Vagina (tissue), 2 donors: ENCODE data around the gene CACNA2D1. TPM values are rescaled to one million over a fixed set of nuclear protein-coding genes. Genes with fewer than 3 reads are reported as not detected.

ENCODE experiments used
- DNase-seq, 2 donors: peaks; one replicate each; pipeline ENCODE4 v3.0.0-alpha.2; 2017; ENCODE audit errors: extremely low spot score in 2 of 2
- H3K27ac ChIP-seq: fragments of 200-600 bp; sonication (generic); one replicate; pipeline ENCODE4 v1.5.1; 2019
- H3K27me3 ChIP-seq: fragments of 200-600 bp; sonication (generic); one replicate; pipeline ENCODE4 v1.5.1; 2019
- H3K36me3 ChIP-seq, 2 donors: fragments of 200-600 bp; sonication (generic); one replicate each; pipeline ENCODE4 v1.5.1; 2017 to 2019
- H3K4me1 ChIP-seq: fragments of 200-600 bp; sonication (generic); one replicate; pipeline ENCODE4 v1.5.1; 2019
- H3K4me3 ChIP-seq, 2 donors: fragments of 200-600 bp; sonication (generic); 1 replicate in 1 of 2; 2 replicates in 1 of 2; pipeline ENCODE4 v1.5.1; 2016 to 2019
- H3K9me3 ChIP-seq: fragments of 200-600 bp; sonication (generic); one replicate; pipeline ENCODE4 v1.5.1; 2019
- POLR2A ChIP-seq, 2 donors: fragments of 450-650 bp; IDR thresholded peaks; one replicate each; pipeline ENCODE4 v1.6.1; 2017; ENCODE audit warnings: antibody characterized with exemption in 2 of 2, mild to moderate bottlenecking in 2 of 2, moderate library complexity in 2 of 2
- POLR2AphosphoS5 ChIP-seq, 2 donors: sonication (generic); formaldehyde crosslinking; IDR thresholded peaks; one replicate each; pipeline ENCODE4 v1.9.0; 2017; ENCODE audit warnings: antibody characterized with exemption in 2 of 2, mild to moderate bottlenecking in 2 of 2, low read depth in 1 of 2; ENCODE audit not compliant: insufficient read depth in 1 of 2
- intact Hi-C: fragments of 100-400 bp; cut with DNase I; formaldehyde crosslinking; loops from one replicate; pipeline ENCODE4 v1.15.1; 2023
- total RNA-seq: library from RNA; depleted of rRNA; stranded (reverse); fragments of >200 nt; gene quantifications from one replicate; pipeline ENCODE4 v1.2.3, GENCODE V29; 2016
- TF ChIP-seq, protein P1 (sequence below), 3 experiments: fragments of 450-650 bp in 2 of 3; fragments of 200-600 bp in 1 of 3; sonication (generic) in 1 of 3; IDR thresholded peaks; one replicate each; pipeline ENCODE4 v1.5.1; 2017 to 2019; ENCODE audit warnings: antibody characterized with exemption in 3 of 3, mild to moderate bottlenecking in 2 of 3, moderate library complexity in 2 of 3

Gene CACNA2D1
- total RNA-seq, 1 donor from 2014 or later, result 16.9 TPM

DNA sequence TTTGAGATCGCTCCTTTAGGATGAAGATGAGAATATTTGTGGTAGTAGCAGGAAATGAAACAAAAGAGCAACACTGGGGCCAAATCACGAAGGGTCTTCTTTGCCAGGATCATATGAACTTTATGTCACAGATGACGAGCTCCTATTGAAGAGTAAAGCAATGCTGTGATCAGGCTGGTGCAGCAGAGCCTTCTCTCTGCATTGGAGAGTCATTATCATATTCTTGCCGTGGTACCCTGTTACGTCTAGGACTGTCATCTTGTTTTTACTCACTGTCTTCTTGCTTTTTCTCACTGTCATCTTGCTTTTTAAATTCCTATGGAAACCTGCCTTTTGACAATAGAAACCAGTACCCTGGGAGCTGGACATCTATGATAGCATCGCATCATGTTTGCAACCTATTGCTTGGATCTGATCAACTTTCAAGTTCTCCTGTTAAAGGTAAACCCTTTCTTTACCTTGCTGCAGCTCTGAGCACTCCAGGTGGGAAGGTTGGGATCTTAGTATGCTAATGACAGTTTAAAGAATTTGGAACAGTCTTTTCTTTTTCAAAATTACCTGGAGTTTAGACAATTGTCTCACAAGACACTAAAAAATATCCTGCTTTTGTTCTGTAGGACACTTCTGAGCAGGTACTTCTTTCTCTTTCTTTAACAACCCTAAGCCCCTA is 27.9 kb upstream of the CACNA2D1 start:
- Histone ChIP-seq H3K9me3 (no peaks in the 10 kb centered on the region), H3K27ac (no peak overlapping the region), H3K27me3 (no peaks in the 10 kb centered on the region), H3K36me3 (no peaks in the 10 kb centered on the region), H3K4me3 (no peak overlapping the region), H3K4me1 (no peaks in the 10 kb centered on the region)
- DNase-seq, result no peak
- TF ChIP-seq POLR2A (IDR thresholded peaks at IDR 0.05), result no peak
- TF ChIP-seq, protein P1, sequence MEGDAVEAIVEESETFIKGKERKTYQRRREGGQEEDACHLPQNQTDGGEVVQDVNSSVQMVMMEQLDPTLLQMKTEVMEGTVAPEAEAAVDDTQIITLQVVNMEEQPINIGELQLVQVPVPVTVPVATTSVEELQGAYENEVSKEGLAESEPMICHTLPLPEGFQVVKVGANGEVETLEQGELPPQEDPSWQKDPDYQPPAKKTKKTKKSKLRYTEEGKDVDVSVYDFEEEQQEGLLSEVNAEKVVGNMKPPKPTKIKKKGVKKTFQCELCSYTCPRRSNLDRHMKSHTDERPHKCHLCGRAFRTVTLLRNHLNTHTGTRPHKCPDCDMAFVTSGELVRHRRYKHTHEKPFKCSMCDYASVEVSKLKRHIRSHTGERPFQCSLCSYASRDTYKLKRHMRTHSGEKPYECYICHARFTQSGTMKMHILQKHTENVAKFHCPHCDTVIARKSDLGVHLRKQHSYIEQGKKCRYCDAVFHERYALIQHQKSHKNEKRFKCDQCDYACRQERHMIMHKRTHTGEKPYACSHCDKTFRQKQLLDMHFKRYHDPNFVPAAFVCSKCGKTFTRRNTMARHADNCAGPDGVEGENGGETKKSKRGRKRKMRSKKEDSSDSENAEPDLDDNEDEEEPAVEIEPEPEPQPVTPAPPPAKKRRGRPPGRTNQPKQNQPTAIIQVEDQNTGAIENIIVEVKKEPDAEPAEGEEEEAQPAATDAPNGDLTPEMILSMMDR (IDR thresholded peaks at IDR 0.05), result no peak
- no peak for TF ChIP-seq POLR2AphosphoS5 (IDR thresholded peaks at IDR 0.05; ENCODE audit: insufficient read depth in 1 of 2, low read depth in 1 of 2)
- intact Hi-C loops, result no loop called here

DNA sequence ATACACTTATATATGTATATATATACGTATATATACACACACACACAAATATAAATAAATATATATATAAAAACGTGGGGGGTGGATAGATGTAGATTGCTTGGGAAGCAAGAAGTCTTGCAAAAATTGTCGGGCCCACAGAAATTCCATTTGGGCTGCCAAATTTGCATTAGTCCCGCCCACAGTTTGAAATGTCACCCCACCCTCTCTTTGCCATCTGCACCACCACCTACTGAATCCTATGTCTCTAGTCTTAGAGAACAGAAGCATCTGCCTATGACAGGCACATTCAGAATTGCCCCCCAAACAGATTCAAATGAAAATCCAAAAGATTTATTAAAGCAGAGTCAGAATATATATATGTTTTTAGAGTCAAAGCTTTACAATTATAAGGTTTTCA is 25.6 kb upstream of the CACNA2D1 start:
- no peaks in the 10 kb centered on the region for H3K27me3 ChIP-seq
- H3K4me1 ChIP-seq, result no peaks in the 10 kb centered on the region
- no peak for TF ChIP-seq POLR2A (IDR thresholded peaks at IDR 0.05)
- no peak for TF ChIP-seq POLR2AphosphoS5 (IDR thresholded peaks at IDR 0.05; ENCODE audit: insufficient read depth in 1 of 2, low read depth in 1 of 2)
- TF ChIP-seq, protein P1 (IDR thresholded peaks at IDR 0.05), result no peak
- no peak overlapping the region for H3K27ac ChIP-seq
- intact Hi-C loops, result no loop called here
- no peaks in the 10 kb centered on the region for H3K36me3 ChIP-seq
- H3K9me3 ChIP-seq, result no peaks in the 10 kb centered on the region
- H3K4me3 ChIP-seq, result no peak overlapping the region
- no peak for DNase-seq

DNA sequence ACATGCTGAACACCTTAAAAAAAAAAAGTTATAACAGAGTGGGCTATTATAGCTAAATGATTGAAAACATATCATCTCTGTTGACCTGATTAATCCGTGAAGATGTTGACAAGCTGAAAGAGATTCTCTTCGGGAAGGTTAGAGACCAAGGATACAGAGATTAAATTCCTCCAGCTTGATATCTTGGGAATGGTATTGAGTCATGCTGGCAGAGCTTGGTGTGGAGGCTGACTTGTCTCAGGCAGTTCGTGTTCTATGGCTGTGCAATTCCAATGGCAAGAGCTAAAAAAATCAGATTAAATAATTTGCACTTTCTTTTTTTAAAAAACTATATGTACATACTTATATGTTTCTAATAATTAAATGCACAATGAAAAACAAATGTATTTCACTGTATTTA is 24.9 kb upstream of the CACNA2D1 start:
- H3K4me1 ChIP-seq, result no peaks in the 10 kb centered on the region
- H3K36me3 ChIP-seq, result no peaks in the 10 kb centered on the region
- H3K27me3 ChIP-seq, result no peaks in the 10 kb centered on the region
- H3K4me3 ChIP-seq, result no peak overlapping the region
- intact Hi-C loops, result no loop called here
- DNase-seq, result no peak
- no peaks in the 10 kb centered on the region for H3K9me3 ChIP-seq
- H3K27ac ChIP-seq, result no peak overlapping the region
- TF ChIP-seq POLR2AphosphoS5 (IDR thresholded peaks at IDR 0.05; ENCODE audit: insufficient read depth in 1 of 2, low read depth in 1 of 2) (no peak), POLR2A (IDR thresholded peaks at IDR 0.05) (no peak)
- TF ChIP-seq, protein P1 (IDR thresholded peaks at IDR 0.05), result no peak

DNA sequence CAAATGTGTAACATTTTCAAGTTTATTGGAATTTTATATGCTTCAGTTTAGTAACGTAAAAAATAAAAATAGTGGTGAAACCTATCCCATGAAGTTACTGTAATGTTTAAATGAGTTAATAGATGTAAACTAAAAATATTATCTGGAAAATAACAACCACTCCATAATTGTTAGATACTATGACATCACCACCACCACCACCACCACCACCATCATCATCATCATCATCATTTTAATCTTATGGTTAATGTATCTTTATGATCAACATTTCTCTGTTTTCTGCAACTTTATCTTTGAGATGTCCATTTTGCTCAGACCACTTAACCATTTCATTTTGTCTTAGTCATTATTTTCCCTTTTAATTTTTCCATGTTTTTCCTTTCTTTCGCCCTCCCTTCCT is 23.4 kb upstream of the CACNA2D1 start:
- Histone ChIP-seq H3K27me3 (no peaks in the 10 kb centered on the region), H3K9me3 (no peaks in the 10 kb centered on the region), H3K4me3 (no peak overlapping the region), H3K4me1 (no peaks in the 10 kb centered on the region), H3K36me3 (no peaks in the 10 kb centered on the region), H3K27ac (no peak overlapping the region)
- intact Hi-C loops, result no loop called here
- TF ChIP-seq, protein P1 (IDR thresholded peaks at IDR 0.05), result no peak
- no peak for TF ChIP-seq POLR2AphosphoS5 (IDR thresholded peaks at IDR 0.05; ENCODE audit: insufficient read depth in 1 of 2, low read depth in 1 of 2)
- no peak for TF ChIP-seq POLR2A (IDR thresholded peaks at IDR 0.05)
- DNase-seq, result no peak

DNA sequence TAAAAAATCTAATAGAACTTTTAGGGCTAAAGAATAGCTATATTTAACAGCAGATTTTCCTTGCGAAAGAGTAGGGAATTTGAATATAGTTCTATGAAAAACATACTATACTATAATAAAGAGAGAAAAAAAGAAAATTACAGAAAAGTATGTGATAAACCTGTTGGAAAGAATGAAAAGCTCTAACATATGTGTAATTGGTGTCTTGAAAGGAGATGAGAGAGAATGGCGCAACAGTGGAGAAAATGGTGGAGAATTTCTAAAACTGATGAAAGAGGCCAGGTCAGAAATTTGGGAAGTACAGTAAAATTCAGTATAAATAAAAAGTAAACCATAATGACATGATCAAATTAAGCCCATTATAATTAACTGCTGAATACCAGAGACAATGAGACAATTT is 20.8 kb upstream of the CACNA2D1 start:
- no peaks in the 10 kb centered on the region for H3K4me1 ChIP-seq
- no peaks in the 10 kb centered on the region for H3K27me3 ChIP-seq
- H3K9me3 ChIP-seq, result no peaks in the 10 kb centered on the region
- no peak for DNase-seq
- intact Hi-C loops, result no loop called here
- H3K4me3 ChIP-seq, result no peak overlapping the region
- no peaks in the 10 kb centered on the region for H3K36me3 ChIP-seq
- TF ChIP-seq, protein P1 (IDR thresholded peaks at IDR 0.05), result no peak
- no peak for TF ChIP-seq POLR2AphosphoS5 (IDR thresholded peaks at IDR 0.05; ENCODE audit: insufficient read depth in 1 of 2, low read depth in 1 of 2)
- no peak for TF ChIP-seq POLR2A (IDR thresholded peaks at IDR 0.05)
- H3K27ac ChIP-seq, result no peak overlapping the region
